Neural progenitor cell (in vitro differentiated cells): ENCODE measurements around the gene RIOK3.

ENCODE experiments used
- EZH2 ChIP-seq: fragments of 200-600 bp; sonication (generic); IDR thresholded peaks from 2 replicates; pipeline ENCODE4 v1.6.1; 2017; ENCODE audit warnings: antibody characterized with exemption, mild to moderate bottlenecking, moderate library complexity
- TF ChIP-seq, protein P1 (sequence below): fragments of 200-600 bp; sonication (generic); IDR thresholded peaks from 2 replicates; pipeline ENCODE4 v1.5.1; 2017; ENCODE audit warnings: antibody characterized with exemption, mild to moderate bottlenecking

DNA sequence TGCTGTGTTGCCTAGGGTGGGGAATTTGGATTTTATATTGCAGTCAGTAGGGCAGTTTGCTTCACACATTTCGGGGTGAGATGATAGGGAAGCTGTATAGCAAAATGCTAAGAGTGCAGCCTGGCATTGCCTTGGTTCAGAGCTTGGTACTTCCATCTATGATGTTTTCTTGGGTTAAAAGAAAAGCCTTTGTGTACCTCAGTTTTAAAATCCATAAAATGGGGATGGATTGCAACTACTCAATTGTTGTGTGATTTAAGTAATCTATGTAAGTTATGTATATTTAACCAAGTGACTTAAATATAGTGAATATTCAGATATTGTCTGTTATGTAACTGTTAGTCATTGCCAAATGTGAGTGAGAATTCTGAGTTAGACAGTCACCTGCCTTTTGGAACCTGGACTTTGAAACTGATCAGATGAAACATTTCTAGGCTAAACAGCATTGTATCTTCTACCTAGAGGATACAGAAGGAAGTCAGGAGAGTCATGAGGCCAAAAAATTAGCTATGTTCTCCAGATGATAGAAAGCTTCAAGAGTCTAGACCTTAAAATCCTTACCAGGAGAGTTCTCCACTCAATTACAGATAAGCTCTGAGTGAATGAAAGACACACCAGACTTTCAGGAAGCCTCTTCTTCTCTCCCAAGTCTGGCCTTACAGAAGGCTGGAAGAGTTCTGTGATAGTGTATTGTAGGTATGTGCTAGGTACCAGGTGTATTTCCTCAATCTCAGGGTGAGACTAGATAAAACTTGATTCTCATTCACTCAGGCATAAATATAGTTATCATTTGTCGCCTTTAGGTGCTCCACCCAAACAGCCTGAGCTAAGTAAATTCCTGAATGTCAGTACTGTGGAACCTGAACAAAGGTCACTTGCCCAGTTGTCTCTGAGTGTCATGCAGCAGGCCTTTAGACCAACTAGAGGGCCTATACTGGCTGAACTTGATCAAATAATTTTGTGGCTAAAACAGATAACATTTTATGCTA is 7.5 kb downstream of the RIOK3 start:
- TF ChIP-seq, protein P1, sequence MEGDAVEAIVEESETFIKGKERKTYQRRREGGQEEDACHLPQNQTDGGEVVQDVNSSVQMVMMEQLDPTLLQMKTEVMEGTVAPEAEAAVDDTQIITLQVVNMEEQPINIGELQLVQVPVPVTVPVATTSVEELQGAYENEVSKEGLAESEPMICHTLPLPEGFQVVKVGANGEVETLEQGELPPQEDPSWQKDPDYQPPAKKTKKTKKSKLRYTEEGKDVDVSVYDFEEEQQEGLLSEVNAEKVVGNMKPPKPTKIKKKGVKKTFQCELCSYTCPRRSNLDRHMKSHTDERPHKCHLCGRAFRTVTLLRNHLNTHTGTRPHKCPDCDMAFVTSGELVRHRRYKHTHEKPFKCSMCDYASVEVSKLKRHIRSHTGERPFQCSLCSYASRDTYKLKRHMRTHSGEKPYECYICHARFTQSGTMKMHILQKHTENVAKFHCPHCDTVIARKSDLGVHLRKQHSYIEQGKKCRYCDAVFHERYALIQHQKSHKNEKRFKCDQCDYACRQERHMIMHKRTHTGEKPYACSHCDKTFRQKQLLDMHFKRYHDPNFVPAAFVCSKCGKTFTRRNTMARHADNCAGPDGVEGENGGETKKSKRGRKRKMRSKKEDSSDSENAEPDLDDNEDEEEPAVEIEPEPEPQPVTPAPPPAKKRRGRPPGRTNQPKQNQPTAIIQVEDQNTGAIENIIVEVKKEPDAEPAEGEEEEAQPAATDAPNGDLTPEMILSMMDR, result no peak
- no peak for TF ChIP-seq EZH2
